ENCODE results near the gene FAM240A. TPM values are rescaled to one million over a fixed set of nuclear protein-coding genes. Genes with fewer than 3 reads are reported as not detected.

The FAM240A gene
- total RNA-seq, result not detected in 2 replicates

DNA sequence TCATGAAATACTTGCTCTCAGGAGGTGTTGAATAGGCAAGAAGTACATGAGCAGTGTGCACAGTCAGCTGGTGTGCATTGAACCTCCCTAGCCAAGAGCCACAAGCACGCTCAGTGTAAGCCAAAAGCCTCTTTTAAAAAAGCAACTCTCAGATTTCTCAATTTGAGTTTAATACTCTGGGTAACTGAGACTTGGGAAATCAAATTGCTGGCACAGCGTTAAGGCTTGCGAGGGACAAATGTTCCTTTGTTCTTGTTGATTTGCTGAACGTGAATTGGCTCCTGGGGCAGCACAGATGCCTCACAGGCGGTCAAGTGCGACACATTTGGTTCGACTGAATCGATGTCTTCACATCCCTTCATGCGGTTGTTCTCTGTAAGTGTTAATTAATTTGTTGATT lies at the start of gene FAM240A:
Gene FAM240A (plus strand): TSS at position 202 of the 400 bp plus-strand sequence. CDS start 159 bp downstream, at position 361.

DNA sequence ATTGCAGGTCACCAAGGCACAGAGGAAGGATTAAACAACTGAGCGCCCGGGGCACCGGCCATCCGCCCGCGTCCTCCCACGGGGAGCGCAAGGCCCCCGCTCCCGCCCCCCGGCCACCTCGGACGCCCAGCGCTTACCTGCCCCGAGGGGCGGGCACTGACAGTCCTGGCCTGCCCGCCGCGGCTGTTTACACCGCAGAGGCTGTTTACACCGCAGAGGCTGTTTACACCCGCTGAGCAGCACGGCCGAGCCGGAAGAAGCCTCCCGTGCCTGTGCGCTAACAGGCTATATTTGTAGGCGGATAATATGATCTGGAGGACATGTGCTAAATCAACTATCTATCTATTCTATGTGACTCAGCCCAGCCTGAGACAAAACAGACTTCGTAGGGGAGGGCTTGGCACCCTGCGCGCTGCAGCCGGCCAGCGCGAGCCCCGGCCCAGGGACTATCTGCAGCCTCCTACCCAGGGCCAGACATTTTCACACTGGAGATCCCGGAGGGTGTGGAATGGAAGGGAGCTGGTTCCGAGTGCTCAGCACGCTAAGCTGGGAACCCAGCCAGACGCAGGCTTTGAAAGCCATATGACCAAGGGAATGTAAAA lies 46.2 kb upstream of the FAM240A start, which contains the start of gene LRRC2:
Gene LRRC2 (minus strand): TSS at position 263 of the 602 bp plus-strand sequence. CDS start 14,711 bp downstream, outside the sequence.

Small RNA genes within 50 kb of the gene (small RNA-seq; reads per million reads assigned to genes)
- not detected for gene RF00591

Other genes starting within 250 kb of the FAM240A start
- not detected in 2 replicates for gene CCR5, start 241.6 kb upstream of the FAM240A start, total RNA-seq
- gene CCRL2, start 205.3 kb upstream of the FAM240A start, total RNA-seq, result 5.6 and 13.5 TPM in 2 replicates
- under 0.01 and 0.10 TPM in 2 replicates for gene LTF, start 147.6 kb upstream of the FAM240A start, total RNA-seq
- gene RTP3, start 114.5 kb upstream of the FAM240A start, total RNA-seq, result not detected in 2 replicates
- gene LRRC2, start 46.2 kb upstream of the FAM240A start, total RNA-seq, result 0.10 and 0.98 TPM in 2 replicates
- gene ALS2CL, start 81.2 kb downstream of the FAM240A start, total RNA-seq, result 8.8 and 11.1 TPM in 2 replicates
- gene TMIE, start 88.9 kb downstream of the FAM240A start, total RNA-seq, result under 0.01 TPM in 1 of 2 replicates, not detected in the other
- gene PRSS50, start 105.3 kb downstream of the FAM240A start, total RNA-seq, result not detected in 2 replicates

Data from vein endothelial cell (primary cell).